ENCODE data around the gene DPYSL5. TPM values are rescaled to one million over a fixed set of nuclear protein-coding genes. Genes with fewer than 3 reads are reported as not detected.

DPYSL5 gene
- total RNA-seq, 1 donor = not detected

GRCh38 chr2:26957041-26957440 is 109.1 kb downstream of the DPYSL5 start:
- DNase-seq (ENCODE audit: low read depth) = no peak
- TF ChIP-seq CTCF (IDR thresholded peaks at IDR 0.05; ENCODE audit: insufficient read depth, low read depth, low read length) = no peak
- H3K4me3 ChIP-seq (ENCODE audit: low read depth, low read length) = no peak overlapping the region

- no peak overlapping the region for H3K4me3 ChIP-seq (ENCODE audit: low read depth, low read length)
- no peak for TF ChIP-seq CTCF (IDR thresholded peaks at IDR 0.05; ENCODE audit: insufficient read depth, low read depth, low read length)
- no peak for DNase-seq (ENCODE audit: low read depth)
Measured at GRCh38 chr2:26957534-26957933, 109.6 kb downstream of the DPYSL5 start.

- TF ChIP-seq CTCF (IDR thresholded peaks at IDR 0.05; ENCODE audit: insufficient read depth, low read depth, low read length) = no peak
- no peak overlapping the region for H3K4me3 ChIP-seq (ENCODE audit: low read depth, low read length)
- no peak for DNase-seq (ENCODE audit: low read depth)
Measured at GRCh38 chr2:26959331-26959730, 111.4 kb downstream of the DPYSL5 start.

GRCh38 chr2:26964446-26965130 is 116.7 kb downstream of the DPYSL5 start:
- TF ChIP-seq CTCF (IDR thresholded peaks at IDR 0.05; ENCODE audit: insufficient read depth, low read depth, low read length) = no peak
- no peak for DNase-seq (ENCODE audit: low read depth)
- H3K4me3 ChIP-seq (ENCODE audit: low read depth, low read length) = no peak overlapping the region

GRCh38 chr2:26968001-26968400 is 120.1 kb downstream of the DPYSL5 start:
- no peak overlapping the region for H3K4me3 ChIP-seq (ENCODE audit: low read depth, low read length)
- DNase-seq (ENCODE audit: low read depth) = no peak

GRCh38 chr2:26969077-26969844 is 121.3 kb downstream of the DPYSL5 start:
- DNase-seq (ENCODE audit: low read depth) = no peak
- no peak overlapping the region for H3K4me3 ChIP-seq (ENCODE audit: low read depth, low read length)
- TF ChIP-seq CTCF (IDR thresholded peaks at IDR 0.05; ENCODE audit: insufficient read depth, low read depth, low read length) = no peak

More at GRCh38 chr2:26968001-26968400, 120.1 kb downstream of the DPYSL5 start:
- no peak for TF ChIP-seq CTCF (IDR thresholded peaks at IDR 0.05; ENCODE audit: insufficient read depth, low read depth, low read length)

All from fibroblast of villous mesenchyme (primary cell).